ENCODE data around the gene PLEKHM3.

- TF ChIP-seq CTCF (conservative IDR thresholded peaks at IDR 0.05; ENCODE audit: low read depth, low read length) = no peak
- no peak for TF ChIP-seq BHLHE40 (IDR thresholded peaks at IDR 0.05; ENCODE audit: low read depth, low read length)
- no peak for TF ChIP-seq MAZ (IDR thresholded peaks at IDR 0.05; ENCODE audit: borderline replicate concordance, low read depth, low read length)
Measured at GRCh38 chr2:208015475-208015874, 9.9 kb downstream of the PLEKHM3 start.

Measured in IMR-90 (cell line).